Muscle layer of duodenum (tissue), 2 donors: ENCODE data around the gene MARK4.
"Not testable (repeated sequence)": the region's sequence is repeated elsewhere in the genome, so short reads cannot be mapped to it uniquely, and the experiment has no call there.

ENCODE experiments used
- H3K27ac ChIP-seq: one replicate; pipeline ENCODE4 v1.7.0; 2013; ENCODE audit warnings: mild to moderate bottlenecking, low read length
- H3K27me3 ChIP-seq: one replicate; pipeline ENCODE4 v1.7.0; 2013; ENCODE audit warnings: low read depth, mild to moderate bottlenecking, control low read depth, low read length
- H3K36me3 ChIP-seq, 2 donors: one replicate each; pipeline ENCODE4 v1.7.0; 2013; ENCODE audit warnings: low read length in 2 of 2, control low read depth in 1 of 2, mild to moderate bottlenecking in 1 of 2; ENCODE audit not compliant: insufficient read depth in 2 of 2, control insufficient read depth in 1 of 2
- H3K4me1 ChIP-seq, 2 donors: one replicate each; pipeline ENCODE4 v1.7.0; 2013; ENCODE audit warnings: low read length in 2 of 2, mild to moderate bottlenecking in 2 of 2, control low read depth in 1 of 2, moderate library complexity in 1 of 2; ENCODE audit not compliant: insufficient read depth in 2 of 2, control insufficient read depth in 1 of 2
- H3K4me3 ChIP-seq, 2 donors: one replicate each; pipeline ENCODE4 v1.7.0; 2013; ENCODE audit warnings: low read length in 2 of 2, low read depth in 1 of 2, mild to moderate bottlenecking in 1 of 2
- H3K9me3 ChIP-seq, 2 donors: one replicate each; pipeline ENCODE4 v1.7.0; 2013; ENCODE audit warnings: low read length in 2 of 2, control low read depth in 1 of 2, mild to moderate bottlenecking in 1 of 2; ENCODE audit not compliant: control insufficient read depth in 1 of 2
- donor health status: healthy.

MARK4 gene

DNA sequence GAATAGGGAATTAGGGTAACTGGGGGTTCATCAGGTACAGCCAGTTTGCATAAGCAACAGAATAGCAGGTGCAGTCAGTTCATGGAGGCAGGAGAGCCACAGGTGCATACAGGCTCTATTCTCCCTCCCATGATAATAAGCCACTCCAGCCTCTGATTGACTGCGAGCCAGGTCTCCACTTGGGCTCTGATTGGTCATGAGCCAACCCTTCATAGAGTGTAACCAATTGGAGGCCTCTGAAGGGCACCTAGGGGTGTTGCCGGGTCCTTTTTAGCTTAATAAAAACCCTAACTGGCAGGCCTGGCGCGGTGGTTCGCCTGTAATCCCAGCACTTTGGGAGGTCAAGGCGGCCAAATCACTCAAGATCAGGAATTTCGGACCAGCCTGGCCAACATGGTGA is 80.3 kb downstream of the MARK4 start:
- Histone ChIP-seq H3K4me3 (no peak overlapping the region), H3K4me1 (peaks cover 0 to 2% of the 10 kb centered on the region in 2 donors), H3K36me3 (no peaks in the 10 kb centered on the region), H3K27me3 (no peaks in the 10 kb centered on the region), H3K9me3 (no peaks in the 10 kb centered on the region), H3K27ac (no peak overlapping the region)

DNA sequence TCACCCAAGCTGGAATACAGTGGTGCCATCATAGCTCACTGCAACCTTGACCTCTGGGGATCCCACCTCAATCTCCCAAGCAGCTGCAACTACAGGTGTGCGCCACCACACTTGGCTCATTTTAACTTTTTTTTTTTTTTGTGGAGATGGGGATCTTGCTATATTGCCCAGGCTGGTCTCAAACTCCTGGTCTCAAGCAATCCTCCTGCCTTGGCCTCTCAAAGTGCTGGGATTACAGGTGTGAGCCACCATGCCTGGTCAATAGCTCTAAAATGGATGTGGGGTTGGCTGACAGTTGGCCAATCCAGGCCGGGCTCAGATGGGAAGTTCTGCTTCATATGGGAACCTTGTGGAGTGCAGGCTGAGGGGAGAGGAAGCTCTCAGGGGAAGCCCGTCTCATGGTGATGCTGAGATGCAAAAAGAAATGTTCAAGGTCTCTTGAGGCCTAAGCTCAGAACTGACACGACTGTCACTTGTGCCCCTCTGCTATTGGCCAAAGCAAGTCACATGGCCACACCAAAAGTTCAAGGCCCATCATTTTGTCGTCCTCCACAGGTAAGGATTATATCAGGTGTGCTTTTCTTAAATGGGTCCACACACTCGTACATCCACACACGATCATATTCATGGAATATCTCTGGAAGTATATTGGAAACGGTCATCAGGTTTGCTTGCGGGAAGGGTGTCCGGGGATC is 82.7 kb downstream of the MARK4 start:
- no peaks in the 10 kb centered on the region for H3K36me3 ChIP-seq
- H3K4me1 ChIP-seq: peaks cover 0 to 2% of the 10 kb centered on the region in 2 donors
- no peaks in the 10 kb centered on the region for H3K27me3 ChIP-seq
- H3K27ac ChIP-seq: no peak overlapping the region
- no peaks in the 10 kb centered on the region for H3K9me3 ChIP-seq
- H3K4me3 ChIP-seq: no peak overlapping the region

DNA sequence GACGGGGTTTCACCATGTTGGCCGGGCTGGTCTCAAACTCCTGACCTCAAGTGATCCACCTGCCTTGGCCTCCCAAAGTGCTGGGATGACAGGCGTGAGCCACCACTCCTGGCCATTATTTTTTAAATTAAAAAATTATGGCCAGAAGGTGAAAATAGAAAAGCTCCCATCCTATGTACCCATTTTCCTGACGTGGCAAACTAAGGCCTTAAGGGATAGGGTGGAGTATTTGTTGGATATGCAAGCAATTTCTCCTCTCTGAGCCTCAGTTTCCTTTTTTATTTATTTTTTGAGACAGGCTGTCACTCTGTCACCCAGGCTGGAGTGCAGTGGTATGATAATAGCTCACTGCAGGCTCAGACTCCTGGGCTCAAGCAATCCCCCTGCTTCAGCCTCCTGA is 83.8 kb downstream of the MARK4 start:
- H3K36me3 ChIP-seq, H3K4me3 ChIP-seq, H3K4me1 ChIP-seq, H3K27me3 ChIP-seq, H3K27ac ChIP-seq, H3K9me3 ChIP-seq: not testable (repeated sequence)

DNA sequence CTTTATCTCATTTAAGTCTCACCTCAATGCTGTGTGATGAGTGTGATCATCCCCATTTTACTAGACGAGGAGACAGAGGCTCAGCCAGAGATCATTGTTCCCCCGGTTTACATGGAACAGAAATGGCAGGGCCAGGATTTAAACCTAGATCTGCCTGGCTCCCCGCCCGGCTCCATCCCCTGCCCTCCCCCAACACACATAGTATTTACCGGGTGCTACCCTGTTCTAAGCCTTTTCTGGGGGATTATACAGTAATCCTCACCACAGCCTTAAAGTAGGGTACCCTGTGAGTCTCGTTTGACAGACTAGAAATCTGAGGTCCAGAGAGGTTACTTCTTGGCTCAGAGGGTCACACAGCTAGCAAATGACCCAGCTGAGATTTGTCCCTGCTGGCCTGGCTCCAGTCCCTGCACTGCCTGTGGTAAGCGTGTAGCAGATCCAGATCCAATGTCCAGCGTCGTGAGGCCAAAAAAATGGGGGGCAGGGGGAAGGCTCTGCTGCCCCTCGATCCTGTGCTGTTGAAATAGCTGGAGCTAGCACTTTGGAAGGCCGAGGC is 85.7 kb downstream of the MARK4 start:
- no peaks in the 10 kb centered on the region for H3K9me3 ChIP-seq
- no peaks in the 10 kb centered on the region for H3K36me3 ChIP-seq
- peaks cover 16% of the 10 kb centered on the region for H3K27me3 ChIP-seq
- no peak overlapping the region for H3K4me3 ChIP-seq
- H3K27ac ChIP-seq: no peak overlapping the region
- H3K4me1 ChIP-seq: peaks cover 2 to 9% of the 10 kb centered on the region in 2 donors

DNA sequence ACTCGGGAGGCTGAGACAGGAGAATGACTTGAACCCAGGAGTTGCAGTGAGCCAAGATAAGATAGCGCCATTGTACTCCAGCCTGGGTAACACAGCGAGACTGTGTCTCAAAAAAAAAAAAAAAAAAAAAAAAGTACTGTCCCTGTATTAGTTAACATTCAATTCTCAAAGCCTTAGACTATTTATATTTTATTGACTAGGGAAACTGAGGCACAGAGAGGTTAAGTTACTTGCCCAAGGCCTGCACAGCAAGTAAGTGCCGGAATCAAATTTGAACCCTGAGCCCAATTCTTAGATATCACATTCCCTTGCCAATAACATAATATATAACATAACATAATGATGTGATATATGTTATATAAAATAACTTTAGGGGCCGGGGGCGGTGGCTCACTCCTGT is 88.6 kb downstream of the MARK4 start:
- no peak overlapping the region for H3K4me3 ChIP-seq
- no peak overlapping the region for H3K27ac ChIP-seq
- H3K27me3 ChIP-seq: peaks cover 16% of the 10 kb centered on the region

DNA sequence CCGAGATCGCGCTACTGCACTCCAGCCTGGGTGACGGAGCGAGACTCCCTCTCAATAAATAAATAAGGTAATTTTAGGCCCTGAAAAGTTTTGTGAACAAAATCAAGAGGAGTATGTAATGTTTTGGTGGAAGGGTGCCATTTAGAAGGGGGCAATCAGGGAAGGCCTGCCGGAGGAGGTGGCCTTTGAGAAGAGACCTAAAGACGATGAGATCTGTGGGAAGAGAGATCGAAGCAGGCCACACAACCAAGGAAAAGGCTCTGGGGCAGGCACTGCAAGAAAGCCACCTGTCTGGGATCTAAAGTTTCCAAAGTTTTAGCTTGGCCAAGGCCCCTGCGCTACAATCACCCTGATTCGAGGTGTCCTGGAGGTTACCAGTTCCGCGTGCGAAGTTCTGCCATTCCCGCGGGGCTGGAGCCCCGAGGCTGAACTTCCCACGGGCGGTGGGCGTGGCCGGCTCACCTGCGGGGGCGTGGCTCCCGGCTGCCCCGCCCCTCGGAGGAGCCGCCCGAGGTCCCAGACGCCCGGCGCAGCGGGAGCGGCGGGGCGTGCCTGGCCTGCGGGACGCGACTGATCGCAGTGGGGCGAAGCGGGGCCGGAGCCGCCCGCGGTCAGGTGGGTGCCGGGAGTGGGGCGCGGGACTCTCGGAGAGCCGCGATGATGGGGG is 89.3 kb downstream of the MARK4 start, which contains the start of gene KLC3:
Gene KLC3, plus strand, starts transcription at position 519 of the 667 bp plus-strand sequence. CDS start 4,792 bp downstream, outside the sequence.
- H3K9me3 ChIP-seq: no peaks in the 10 kb centered on the region
- no peak within 1 kb of the TSS for H3K4me3 ChIP-seq
- no peaks in the 10 kb centered on the region for H3K36me3 ChIP-seq
- H3K4me1 ChIP-seq: peaks cover 2 to 9% of the 10 kb centered on the region in 2 donors
- H3K27me3 ChIP-seq: peaks cover 16% of the 10 kb centered on the region
- no peak within 1 kb of the TSS for H3K27ac ChIP-seq

More for the DNA sequence above, 88.6 kb downstream of the MARK4 start:
- Histone ChIP-seq H3K36me3 (no peaks in the 10 kb centered on the region), H3K9me3 (no peaks in the 10 kb centered on the region), H3K4me1 (peaks cover 2 to 9% of the 10 kb centered on the region in 2 donors)

DNA sequence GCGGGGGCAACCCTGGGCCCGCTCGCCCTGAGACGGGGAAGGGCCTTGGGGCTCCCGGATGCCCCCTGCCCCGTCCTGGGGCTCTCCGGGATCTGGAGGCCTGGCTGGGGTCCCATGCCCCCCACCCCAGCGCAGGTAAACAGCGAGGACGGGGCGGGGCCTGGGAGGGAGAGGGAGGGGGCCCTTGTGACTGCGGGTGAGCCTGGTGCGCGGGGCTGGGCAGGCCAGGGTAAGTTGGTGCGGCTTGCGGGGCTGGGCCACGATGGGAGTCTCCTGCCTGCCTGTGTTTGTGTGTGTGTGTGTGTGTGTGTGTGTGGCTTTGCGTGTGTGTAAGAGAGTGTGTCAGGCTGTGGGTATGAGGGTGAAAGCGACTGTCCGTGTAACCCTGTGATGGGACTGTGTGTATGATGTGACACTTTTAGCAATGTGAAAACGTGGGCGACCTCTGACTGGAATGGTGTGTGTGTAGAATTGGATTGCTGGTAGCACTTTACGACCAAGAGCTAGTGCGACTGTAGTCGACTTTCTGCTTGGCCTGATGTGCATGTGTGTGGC is 89.9 kb downstream of the MARK4 start:
- Histone ChIP-seq H3K27ac (no peak overlapping the region), H3K4me1 (peaks cover 2 to 9% of the 10 kb centered on the region in 2 donors), H3K9me3 (no peaks in the 10 kb centered on the region), H3K4me3 (no peak overlapping the region), H3K36me3 (no peaks in the 10 kb centered on the region), H3K27me3 (peaks cover 16% of the 10 kb centered on the region)

DNA sequence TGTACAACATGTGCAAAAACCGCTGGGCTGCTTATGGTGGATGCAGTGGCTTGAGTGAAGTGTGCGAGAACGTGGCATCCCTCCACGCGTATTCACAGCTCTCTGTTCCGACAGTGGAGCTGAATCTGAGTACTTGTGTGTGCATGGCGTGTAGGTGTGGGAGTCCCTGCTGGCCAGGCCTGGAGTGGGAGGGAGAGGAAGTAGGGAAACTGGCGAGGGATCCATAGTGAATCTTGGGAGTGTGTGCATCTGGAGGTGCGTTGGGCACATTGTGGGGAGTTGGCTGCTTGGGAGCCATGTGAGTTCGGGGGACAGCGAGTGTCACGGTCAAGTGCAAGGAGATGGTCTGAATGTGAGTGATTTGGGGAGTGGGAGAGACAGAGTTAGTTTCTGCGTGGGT is 91.8 kb downstream of the MARK4 start:
- H3K4me1 ChIP-seq: peaks cover 2 to 9% of the 10 kb centered on the region in 2 donors
- H3K27me3 ChIP-seq: peaks cover 16% of the 10 kb centered on the region
- H3K36me3 ChIP-seq: no peaks in the 10 kb centered on the region
- no peaks in the 10 kb centered on the region for H3K9me3 ChIP-seq
- H3K27ac ChIP-seq: no peak overlapping the region
- H3K4me3 ChIP-seq: no peak overlapping the region

DNA sequence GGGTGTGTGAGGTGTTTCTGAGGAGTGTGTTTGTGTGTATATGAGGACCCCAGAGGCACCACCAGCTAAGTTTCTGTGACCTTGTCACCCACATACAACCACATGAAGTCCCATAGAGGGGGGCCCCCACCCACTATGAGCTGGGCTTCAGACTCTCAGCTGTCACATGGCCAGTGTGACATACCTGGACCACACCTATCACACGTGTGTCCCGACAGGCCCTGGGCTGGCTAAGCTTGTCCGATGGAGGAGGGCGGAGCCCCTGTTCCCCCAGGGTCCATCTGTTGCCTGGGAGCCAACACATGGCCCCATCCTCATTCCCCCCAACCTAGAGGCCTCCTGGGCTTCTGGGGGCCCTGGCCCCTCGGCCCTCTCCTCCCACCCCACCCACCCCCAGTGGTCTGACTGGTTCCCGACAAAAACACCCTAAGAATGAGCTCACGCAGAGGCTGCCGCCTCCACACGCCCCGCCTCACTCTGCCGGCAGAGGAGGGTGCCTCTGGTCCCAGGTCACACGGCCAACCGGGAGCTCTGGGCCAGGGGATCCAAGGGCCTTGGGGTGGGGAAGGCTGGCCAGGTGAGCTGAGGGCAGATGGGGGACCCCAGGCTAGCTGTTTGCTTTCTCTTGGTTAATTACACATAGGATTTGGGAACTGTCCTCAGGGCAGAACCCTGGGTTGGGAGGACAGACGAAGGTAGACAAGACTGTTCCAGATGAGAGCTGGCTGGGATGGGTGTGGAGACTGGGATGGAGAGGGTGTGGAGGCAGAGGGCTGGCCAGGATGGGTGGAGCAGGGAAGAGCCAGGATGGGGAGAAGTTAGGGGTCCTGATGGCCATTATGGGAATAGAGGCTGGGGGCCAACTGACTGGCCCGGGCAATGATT is 93.8 kb downstream of the MARK4 start:
- no peaks in the 10 kb centered on the region for H3K36me3 ChIP-seq
- H3K27me3 ChIP-seq: peaks cover 16% of the 10 kb centered on the region
- H3K4me1 ChIP-seq: peaks cover 0 to 9% of the 10 kb centered on the region in 2 donors
- H3K4me3 ChIP-seq: no peak overlapping the region
- H3K9me3 ChIP-seq: no peaks in the 10 kb centered on the region
- no peak overlapping the region for H3K27ac ChIP-seq

DNA sequence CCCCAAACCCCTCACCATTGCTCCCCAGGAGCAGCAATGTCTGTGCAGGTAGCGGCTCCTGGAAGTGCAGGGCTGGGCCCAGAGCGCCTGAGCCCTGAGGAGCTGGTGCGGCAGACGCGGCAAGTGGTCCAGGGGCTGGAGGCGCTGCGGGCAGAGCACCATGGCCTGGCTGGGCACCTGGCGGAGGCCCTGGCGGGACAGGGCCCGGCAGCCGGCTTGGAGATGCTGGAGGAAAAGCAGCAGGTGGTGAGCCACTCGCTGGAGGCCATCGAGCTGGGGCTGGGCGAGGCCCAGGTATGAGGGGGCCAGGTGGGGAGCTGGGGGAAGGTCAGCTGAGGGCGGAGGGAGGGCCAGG is 94.4 kb downstream of the MARK4 start:
- no peak overlapping the region for H3K27ac ChIP-seq

DNA sequence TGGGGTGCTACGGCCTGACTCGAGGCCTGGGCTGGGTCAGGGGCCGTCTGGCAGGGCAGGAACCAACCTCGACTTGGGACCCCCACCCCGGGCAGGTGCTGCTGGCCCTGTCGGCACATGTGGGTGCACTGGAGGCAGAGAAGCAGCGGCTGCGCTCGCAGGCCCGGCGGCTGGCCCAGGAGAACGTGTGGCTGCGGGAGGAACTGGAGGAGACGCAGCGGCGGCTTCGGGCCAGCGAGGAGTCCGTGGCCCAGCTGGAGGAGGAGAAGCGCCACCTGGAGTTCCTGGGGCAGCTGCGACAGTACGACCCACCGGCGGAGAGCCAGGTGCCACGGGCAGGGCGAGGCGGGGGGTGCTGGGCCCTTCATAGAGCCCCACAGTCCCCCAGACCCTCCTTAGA is 95.4 kb downstream of the MARK4 start:
- Histone ChIP-seq H3K27ac (no peak overlapping the region), H3K27me3 (peaks cover 2% of the 10 kb centered on the region), H3K4me3 (no peak overlapping the region), H3K9me3 (no peaks in the 10 kb centered on the region), H3K4me1 (no peaks in the 10 kb centered on the region), H3K36me3 (peaks cover 0 to 5% of the 10 kb centered on the region in 2 donors)

More for the DNA sequence above, 94.4 kb downstream of the MARK4 start:
- H3K9me3 ChIP-seq: no peaks in the 10 kb centered on the region
- no peak overlapping the region for H3K4me3 ChIP-seq
- H3K36me3 ChIP-seq: no peaks in the 10 kb centered on the region
- H3K27me3 ChIP-seq: peaks cover 11% of the 10 kb centered on the region
- peaks cover 0 to 6% of the 10 kb centered on the region in 2 donors for H3K4me1 ChIP-seq
